CD14-positive monocyte (primary cell): ENCODE results near the gene MYO3B. TPM values are rescaled to one million over a fixed set of nuclear protein-coding genes. Genes with fewer than 3 reads are reported as not detected.

Source experiments
- DNase-seq, 3 donors: peaks; one replicate each; pipeline ENCODE4 v3.0.0-alpha.2; 2011 to 2022
- H2AFZ ChIP-seq: 2 replicates; pipeline ENCODE4 v1.6.0; 2012; ENCODE audit warnings: mild to moderate bottlenecking, low read depth, low read length, inconsistent platforms; ENCODE audit not compliant: insufficient read depth, poor library complexity, severe bottlenecking
- H3K27ac ChIP-seq, 2 donors: 1 replicate in 1 of 2; 2 replicates in 1 of 2; pipeline ENCODE4 v1.5.1; 2012 to 2013; ENCODE audit warnings: low read length in 2 of 2, control low read depth in 1 of 2, inconsistent platforms in 1 of 2, low read depth in 1 of 2, mild to moderate bottlenecking in 1 of 2
- H3K27me3 ChIP-seq, 2 donors: one replicate each; pipeline versions ENCODE4 v1.6.0 to v1.6.1; 2011 to 2013; ENCODE audit warnings: low read length in 2 of 2; ENCODE audit not compliant: control insufficient read depth in 2 of 2, insufficient read depth in 2 of 2
- H3K36me3 ChIP-seq, 2 donors: replicated peaks in 1 of 2; 1 replicate in 1 of 2; 2 replicates in 1 of 2; pipeline versions ENCODE4 v1.5.1 to v1.6.1; 2012 to 2013; ENCODE audit warnings: low read length in 2 of 2, control low read depth in 1 of 2, inconsistent platforms in 1 of 2, mild to moderate bottlenecking in 1 of 2; ENCODE audit not compliant: insufficient read depth in 2 of 2, control insufficient read depth in 1 of 2
- H3K4me1 ChIP-seq, 2 donors: 1 replicate in 1 of 2; 2 replicates in 1 of 2; pipeline versions ENCODE4 v1.5.1 to v1.6.1; 2012 to 2013; ENCODE audit warnings: low read length in 2 of 2, control low read depth in 1 of 2, inconsistent platforms in 1 of 2, mild to moderate bottlenecking in 1 of 2, moderate library complexity in 1 of 2; ENCODE audit not compliant: insufficient read depth in 2 of 2, control insufficient read depth in 1 of 2
- H3K4me2 ChIP-seq: replicated peaks from 2 replicates; pipeline ENCODE3; 2012; ENCODE audit warnings: low read length, moderate library complexity, mild to moderate bottlenecking; ENCODE audit not compliant: poor library complexity, severe bottlenecking; ENCODE audit errors: extremely low read depth
- H3K4me3 ChIP-seq, 3 experiments: fragments of 200-600 bp in 1 of 3; sonication (generic) in 1 of 3; replicated peaks in 1 of 3; 1 replicate in 2 of 3; 2 replicates in 1 of 3; pipeline ENCODE4 v1.5.1; 2011 to 2013; ENCODE audit warnings: low read length in 3 of 3, mild to moderate bottlenecking in 3 of 3, control low read depth in 2 of 3, low read depth in 2 of 3, inconsistent platforms in 1 of 3, moderate library complexity in 1 of 3
- H3K79me2 ChIP-seq: 2 replicates; pipeline ENCODE4 v1.6.0; 2012; ENCODE audit warnings: mild to moderate bottlenecking, control low read depth, inconsistent platforms, low read length, moderate library complexity; ENCODE audit not compliant: insufficient read depth
- H3K9ac ChIP-seq: 2 replicates; pipeline ENCODE4 v1.6.0; 2017; ENCODE audit warnings: low read length, mild to moderate bottlenecking; ENCODE audit not compliant: insufficient read depth, poor library complexity, severe bottlenecking
- H3K9me3 ChIP-seq, 2 donors: replicated peaks in 1 of 2; 1 replicate in 1 of 2; 2 replicates in 1 of 2; pipeline versions ENCODE4 v1.5.1 to v1.6.1; 2012 to 2013; ENCODE audit warnings: low read length in 2 of 2, control low read depth in 1 of 2; ENCODE audit not compliant: control insufficient read depth in 1 of 2, insufficient read depth in 1 of 2
- H4K20me1 ChIP-seq: 2 replicates; pipeline ENCODE4 v1.6.0; 2012; ENCODE audit warnings: mild to moderate bottlenecking, low read length, control low read depth, moderate library complexity; ENCODE audit not compliant: insufficient read depth
- H3K27ac Mint-ChIP-seq, 7 donors: one replicate each; pipeline ENCODE4 v1.8.0; 2020; ENCODE audit warnings: mild to moderate bottlenecking in 7 of 7, mixed read lengths in 7 of 7, moderate library complexity in 6 of 7, inconsistent platforms in 2 of 7
- H3K27me3 Mint-ChIP-seq, 3 donors: one replicate each; pipeline ENCODE4 v1.8.0; 2021 to 2022; ENCODE audit warnings: low read depth in 3 of 3, mild to moderate bottlenecking in 3 of 3, mixed read lengths in 3 of 3, moderate library complexity in 3 of 3, inconsistent platforms in 1 of 3
- H3K36me3 Mint-ChIP-seq, 2 donors: one replicate each; pipeline ENCODE4 v1.8.0; 2020; ENCODE audit warnings: mixed read lengths in 2 of 2, inconsistent platforms in 1 of 2, mild to moderate bottlenecking in 1 of 2
- H3K4me1 Mint-ChIP-seq: one replicate; pipeline ENCODE4 v1.8.0; 2020; ENCODE audit warnings: mild to moderate bottlenecking, mixed read lengths
- H3K4me3 Mint-ChIP-seq, 2 donors: one replicate each; pipeline ENCODE4 v1.8.0; 2020; ENCODE audit warnings: mild to moderate bottlenecking in 2 of 2, mixed read lengths in 2 of 2, moderate library complexity in 1 of 2
- H3K9me3 Mint-ChIP-seq, 7 donors: one replicate each; pipeline ENCODE4 v1.8.0; 2020 to 2022; ENCODE audit warnings: mixed read lengths in 7 of 7, mild to moderate bottlenecking in 6 of 7, moderate library complexity in 6 of 7, inconsistent platforms in 2 of 7
- CTCF ChIP-seq: fragments of 200-600 bp; IDR thresholded peaks from one replicate; pipeline ENCODE4 v1.8.0; 2022; ENCODE audit warnings: antibody characterized with exemption, mild to moderate bottlenecking
- WGBS: methylation state at CpG from one replicate; pipeline ENCODE4 v1.1.5; 2013; ENCODE audit warnings: missing lambda C conversion rate; ENCODE audit not compliant: insufficient coverage; 5-methylcytosine and 5-hydroxymethylcytosine counted together
- intact Hi-C, 2 donors: fragments of 100-400 bp; cut with micrococcal nuclease; formaldehyde crosslinking; loops; one replicate each; pipeline versions ENCODE4 v1.15.0 to v1.15.1; 2023
- polyA plus RNA-seq, 3 donors: library from polyadenylated mRNA; depleted of rRNA in 1 of 3; unstranded in 2 of 3; stranded (reverse) in 1 of 3; fragments of 300-500 nt in 2 of 3; fragments of >200 nt in 1 of 3; fragmentation: Illumina TruSeq in 2 of 3; gene quantifications; 1 replicate in 2 of 3; 2 replicates in 1 of 3; pipeline ENCODE4 v1.2.3, GENCODE V29; 2012 to 2021

The MYO3B gene
- polyA plus RNA-seq, 3 donors, result not detected

GRCh38 chr2:170247333-170247732 is 69.4 kb downstream of the MYO3B start:
- TF ChIP-seq CTCF, result no peak
- H3K27ac Mint-ChIP-seq, result no peak overlapping the region
- no peaks in the 10 kb centered on the region for H3K4me1 ChIP-seq
- no peak overlapping the region for H3K27ac ChIP-seq
- H3K27me3 ChIP-seq, result peaks cover 0 to 2% of the 10 kb centered on the region in 2 donors
- no peak overlapping the region for H3K4me3 Mint-ChIP-seq
- DNase-seq, result no peak
- no peaks in the 10 kb centered on the region for H3K36me3 ChIP-seq
- H3K4me3 ChIP-seq, result no peak overlapping the region
- peaks cover 2% of the 10 kb centered on the region for H3K4me1 Mint-ChIP-seq
- peaks cover 0 to 2% (median 0%) of the 10 kb centered on the region in 7 donors for H3K9me3 Mint-ChIP-seq
- H3K9me3 ChIP-seq, result no peaks in the 10 kb centered on the region
- H3K27me3 Mint-ChIP-seq, result peaks cover 0 to 8% (median 4%) of the 10 kb centered on the region in 3 donors
- H4K20me1 ChIP-seq, result no peaks in the 10 kb centered on the region
- no peak overlapping the region for H3K4me2 ChIP-seq
- no peak overlapping the region for H2AFZ ChIP-seq
- H3K9ac ChIP-seq, result no peak overlapping the region
- no CpG with 5 or more reads among the region's 3 CpGs for WGBS
- intact Hi-C loops, result no loop called here
- H3K36me3 Mint-ChIP-seq, result no peaks in the 10 kb centered on the region
- no peaks in the 10 kb centered on the region for H3K79me2 ChIP-seq

- H3K27me3 Mint-ChIP-seq, result peaks cover 3 to 8% (median 4%) of the 10 kb centered on the region in 3 donors
- Histone ChIP-seq H3K9ac (no peak overlapping the region), H3K36me3 (no peaks in the 10 kb centered on the region), H3K79me2 (no peaks in the 10 kb centered on the region), H3K4me2 (no peak overlapping the region), H4K20me1 (no peaks in the 10 kb centered on the region), H3K4me1 (no peaks in the 10 kb centered on the region), H2AFZ (no peak overlapping the region), H3K9me3 (no peaks in the 10 kb centered on the region), H3K27me3 (peaks cover 0 to 2% of the 10 kb centered on the region in 2 donors), H3K4me3 (no peak overlapping the region), H3K27ac (no peak overlapping the region)
- peaks cover 0 to 4% (median 2%) of the 10 kb centered on the region in 7 donors for H3K9me3 Mint-ChIP-seq
- no peak overlapping the region for H3K4me3 Mint-ChIP-seq
- H3K4me1 Mint-ChIP-seq, result peaks cover 2% of the 10 kb centered on the region
- no peak for TF ChIP-seq CTCF
- H3K27ac Mint-ChIP-seq, result no peak overlapping the region
- DNase-seq, result no peak
- WGBS, result no CpG with 5 or more reads among the region's 1 CpG
- no peaks in the 10 kb centered on the region for H3K36me3 Mint-ChIP-seq
- intact Hi-C loops, result no loop called here
These were observed 70.0 kb downstream of the MYO3B start for GRCh38 chr2:170247882-170248393.
